Testis (tissue), 3 donors: ENCODE results near the gene FOXG1. TPM values are rescaled to one million over a fixed set of nuclear protein-coding genes. Genes with fewer than 3 reads are reported as not detected.

Experiments
- DNase-seq: peaks from one replicate; pipeline ENCODE4 v3.0.0-alpha.2; 2019
- H3K27ac ChIP-seq, 2 donors: fragments of 200-600 bp; sonication (generic); one replicate each; pipeline ENCODE4 v1.5.1; 2019
- H3K27me3 ChIP-seq: fragments of 200-600 bp; sonication (generic); one replicate; pipeline ENCODE4 v1.5.1; 2019
- H3K36me3 ChIP-seq: fragments of 200-600 bp; sonication (generic); one replicate; pipeline ENCODE4 v1.5.1; 2017; ENCODE audit warnings: low read depth; ENCODE audit errors: missing control alignments
- H3K4me1 ChIP-seq: fragments of 200-600 bp; sonication (generic); one replicate; pipeline ENCODE4 v1.5.1; 2019
- H3K4me3 ChIP-seq, 2 donors: fragments of 200-600 bp; sonication (generic); one replicate each; pipeline ENCODE4 v1.5.1; 2017 to 2019
- H3K9me3 ChIP-seq: fragments of 200-600 bp; sonication (generic); one replicate; pipeline ENCODE4 v1.5.1; 2017
- CTCF ChIP-seq, 3 experiments: fragments of 450-650 bp in 2 of 3; fragments of 200-600 bp in 1 of 3; sonication (generic) in 1 of 3; IDR thresholded peaks; one replicate each; pipeline ENCODE4 v1.5.1; 2016 to 2019; ENCODE audit warnings: antibody characterized with exemption in 3 of 3, mild to moderate bottlenecking in 2 of 3, moderate library complexity in 1 of 3
- POLR2A ChIP-seq: fragments of 450-650 bp; IDR thresholded peaks from one replicate; pipeline ENCODE4 v1.6.1; 2017; ENCODE audit warnings: antibody characterized with exemption, mild to moderate bottlenecking, moderate library complexity
- WGBS, 2 donors: methylation state at CpG; one replicate each; pipeline ENCODE4 v1.1.5; 2018; 5-methylcytosine and 5-hydroxymethylcytosine counted together
- intact Hi-C: fragments of 100-400 bp; cut with DNase I; formaldehyde crosslinking; loops from one replicate; pipeline ENCODE4 v1.15.1; 2023; ENCODE audit warnings: low total_unique reads
- polyA plus RNA-seq: library from polyadenylated mRNA; stranded (reverse); fragments of 350-450 nt; fragmentation: Illumina TruSeq; extraction: RNeasy Lipid Tissue Mini Kit (QIAGEN cat#74804); gene quantifications from one replicate; pipeline ENCODE4 v1.2.3, GENCODE V29; 2014; ENCODE audit warnings: low read depth, low replicate concordance; ENCODE audit not compliant: insufficient read depth
- total RNA-seq, 2 donors: library from RNA; depleted of rRNA; stranded (reverse); fragments of >200 nt; gene quantifications; one replicate each; pipeline ENCODE4 v1.2.3, GENCODE V29; 2016

FOXG1 gene
- total and polyA plus RNA-seq, 3 donors from 2014 or later: 4.5 to 9.0 (median 5.5) TPM

- H3K4me3 ChIP-seq: no peak overlapping the region
- no peaks in the 10 kb centered on the region for H3K27me3 ChIP-seq
- no peak overlapping the region for H3K27ac ChIP-seq
- no peaks in the 10 kb centered on the region for H3K36me3 ChIP-seq
- 5 to 12% methylated on average over 4 of the region's 4 CpGs for WGBS, 2 donors
- DNase-seq: no peak
- no peaks in the 10 kb centered on the region for H3K4me1 ChIP-seq
- H3K9me3 ChIP-seq: no peaks in the 10 kb centered on the region
- intact Hi-C loops: no loop called here
- no peak for TF ChIP-seq CTCF (IDR thresholded peaks at IDR 0.05)
- TF ChIP-seq POLR2A: no peak
Measured at GRCh38 chr14:28783664-28784063, 17.1 kb downstream of the FOXG1 start.

- H3K4me3 ChIP-seq: peak overlapping the region in 1 of 2 donors; percentile 48
- H3K9me3 ChIP-seq: no peaks in the 10 kb centered on the region
- no peaks in the 10 kb centered on the region for H3K36me3 ChIP-seq
- H3K4me1 ChIP-seq: no peaks in the 10 kb centered on the region
- intact Hi-C loops: no loop called here
- no peak for DNase-seq
- whole genome bisulfite sequencing, 2 donors: 7 to 13% methylated on average over 16 of the region's 16 CpGs
- H3K27me3 ChIP-seq: no peaks in the 10 kb centered on the region
- TF ChIP-seq CTCF (IDR thresholded peaks at IDR 0.05) (no peak), POLR2A (no peak)
- H3K27ac ChIP-seq: no peak overlapping the region
Measured at GRCh38 chr14:28784096-28785048, 17.8 kb downstream of the FOXG1 start.

GRCh38 chr14:28785096-28785952, 18.7 kb downstream of the FOXG1 start:
- whole genome bisulfite sequencing, 2 donors: 2 to 3% methylated on average over 33 to 62 of the region's 62 CpGs
- Histone ChIP-seq H3K27ac (no peak overlapping the region), H3K9me3 (no peaks in the 10 kb centered on the region), H3K27me3 (no peaks in the 10 kb centered on the region), H3K4me3 (peak overlapping the region; percentile 33 to 48), H3K36me3 (no peaks in the 10 kb centered on the region), H3K4me1 (no peaks in the 10 kb centered on the region)
- intact Hi-C loops: no loop called here
- TF ChIP-seq POLR2A: no peak
- no peak for TF ChIP-seq CTCF (IDR thresholded peaks at IDR 0.05)
- DNase-seq: peak; percentile 78

- intact Hi-C loops: no loop called here
Measured at GRCh38 chr14:28807518-28807917, 40.9 kb downstream of the FOXG1 start.

More at GRCh38 chr14:28807518-28807917, 40.9 kb downstream of the FOXG1 start:
- Histone ChIP-seq H3K27ac (no peak overlapping the region), H3K4me1 (no peaks in the 10 kb centered on the region), H3K27me3 (no peaks in the 10 kb centered on the region), H3K9me3 (no peaks in the 10 kb centered on the region), H3K36me3 (no peaks in the 10 kb centered on the region), H3K4me3 (no peak overlapping the region)
- WGBS, 2 donors: 96 to 100% methylated on average over 1 of the region's 1 CpG
- DNase-seq: no peak
- TF ChIP-seq POLR2A (no peak), CTCF (IDR thresholded peaks at IDR 0.05) (no peak)
